Epithelial cell of proximal tubule (primary cell): Measurements from ENCODE around the gene CCDC172. TPM values are rescaled to one million over a fixed set of nuclear protein-coding genes. Genes with fewer than 3 reads are reported as not detected.
A peak's percentile ranks its signal among the peaks of the same experiment; 100 is the strongest.
"Not testable (repeated sequence)": the region's sequence is repeated elsewhere in the genome, so short reads cannot be mapped to it uniquely, and the experiment has no call there.

ENCODE experiments used
- DNase-seq: peaks from one replicate; pipeline ENCODE4 v3.0.0-alpha.2; 2011; ENCODE audit warnings: low read depth
- H3K4me3 ChIP-seq: 2 replicates; pipeline ENCODE4 v1.5.1; 2011; ENCODE audit warnings: low read depth, mild to moderate bottlenecking, low read length
- CTCF ChIP-seq: conservative IDR thresholded peaks from 2 replicates; pipeline ENCODE4 v1.5.1; 2012; ENCODE audit warnings: low read depth, mild to moderate bottlenecking, low read length
- total RNA-seq: library from RNA; depleted of rRNA; stranded (reverse); fragments of >200 nt; gene quantifications from 2 replicates; pipeline ENCODE4 v1.2.3, GENCODE V29; 2015

CCDC172 gene
- total RNA-seq, 1 donor from 2014 or later, result not detected

GRCh38 chr10:116356833-116357232 lies 32.6 kb downstream of the CCDC172 start:
- TF ChIP-seq CTCF, result no peak
- DNase-seq, result no peak
- no peak overlapping the region for H3K4me3 ChIP-seq

- no peak for TF ChIP-seq CTCF
- DNase-seq, result no peak
Measured at GRCh38 chr10:116364868-116365267, 40.6 kb downstream of the CCDC172 start.

GRCh38 chr10:116371737-116372136 lies 47.5 kb downstream of the CCDC172 start:
- no peak for DNase-seq
- no peak for TF ChIP-seq CTCF
- no peak overlapping the region for H3K4me3 ChIP-seq

More at GRCh38 chr10:116364868-116365267, 40.6 kb downstream of the CCDC172 start:
- no peak overlapping the region for H3K4me3 ChIP-seq

GRCh38 chr10:116382290-116382689 lies 58.0 kb downstream of the CCDC172 start:
- H3K4me3 ChIP-seq, result no peak overlapping the region
- no peak for TF ChIP-seq CTCF
- no peak for DNase-seq

GRCh38 chr10:116385311-116385710 lies 61.1 kb downstream of the CCDC172 start:
- no peak overlapping the region for H3K4me3 ChIP-seq
- TF ChIP-seq CTCF, result no peak
- DNase-seq, result no peak

- TF ChIP-seq CTCF, result peak; percentile 59
- peak; percentile 1 for DNase-seq
- H3K4me3 ChIP-seq, result no peak overlapping the region
Measured at GRCh38 chr10:116385994-116386809, 62.0 kb downstream of the CCDC172 start.

GRCh38 chr10:116393246-116393831 lies 69.1 kb downstream of the CCDC172 start:
- H3K4me3 ChIP-seq, DNase-seq: not testable (repeated sequence)
